Thoracic aorta (tissue), 2 donors: ENCODE data around the gene MGA. TPM values are rescaled to one million over a fixed set of nuclear protein-coding genes. Genes with fewer than 3 reads are reported as not detected.

Experiments
- ATAC-seq: fragments of 150-250 bp; one replicate; pipeline ENCODE4 v1.8.0; 2017; ENCODE audit warnings: low read depth; ENCODE audit not compliant: insufficient number of reproducible peaks, low FRiP score
- DNase-seq: peaks from one replicate; pipeline ENCODE4 v3.0.0-alpha.2; 2020; ENCODE audit warnings: low spot score
- H3K27ac ChIP-seq, 2 donors: fragments of 200-600 bp; sonication (generic); 1 replicate in 1 of 2; 2 replicates in 1 of 2; pipeline ENCODE4 v1.5.1; 2016; ENCODE audit warnings: mild to moderate bottlenecking in 2 of 2, moderate library complexity in 2 of 2
- H3K27me3 ChIP-seq: fragments of 200-600 bp; sonication (generic); replicated peaks from 2 replicates; pipeline ENCODE4 v1.6.0; 2016; ENCODE audit warnings: mild to moderate bottlenecking; ENCODE audit not compliant: insufficient read depth
- H3K36me3 ChIP-seq: fragments of 200-600 bp; sonication (generic); one replicate; pipeline ENCODE4 v1.5.1; 2016
- H3K4me1 ChIP-seq, 2 donors: fragments of 200-600 bp; sonication (generic); 1 replicate in 1 of 2; 2 replicates in 1 of 2; pipeline versions ENCODE4 v1.5.1 to v1.6.0; 2016; ENCODE audit warnings: low read depth in 2 of 2, mild to moderate bottlenecking in 1 of 2; ENCODE audit not compliant: control insufficient read depth in 1 of 2
- H3K4me3 ChIP-seq: fragments of 200-600 bp; sonication (generic); 2 replicates; pipeline ENCODE4 v1.5.1; 2016; ENCODE audit warnings: mild to moderate bottlenecking
- H3K9me3 ChIP-seq: fragments of 200-600 bp; sonication (generic); 2 replicates; pipeline ENCODE4 v1.5.1; 2016
- CTCF ChIP-seq: fragments of 200-600 bp; sonication (generic); IDR thresholded peaks from one replicate; pipeline ENCODE4 v1.5.1; 2019; ENCODE audit warnings: antibody characterized with exemption
- total RNA-seq, 2 donors: library from RNA; depleted of rRNA; stranded (reverse); fragments of >200 nt; gene quantifications; one replicate each; pipeline versions ENCODE4 v1.1.0 to v1.2.3, GENCODE V29; 2016

MGA gene
- total RNA-seq, 2 donors from 2014 or later: 32.5 to 57.2 TPM

- no peak for ATAC-seq
- no peaks in the 10 kb centered on the region for H3K36me3 ChIP-seq
- H3K4me1 ChIP-seq: peaks cover 33 to 67% of the 10 kb centered on the region in 2 donors
- no peak overlapping the region for H3K4me3 ChIP-seq
- no peaks in the 10 kb centered on the region for H3K27me3 ChIP-seq
- TF ChIP-seq CTCF: no peak
- no peak for DNase-seq
- no peak overlapping the region for H3K27ac ChIP-seq
- H3K9me3 ChIP-seq: no peaks in the 10 kb centered on the region
Observed at GRCh38 chr15:41777421-41777973, 117.3 kb downstream of the MGA start.

- Histone ChIP-seq H3K36me3 (no peaks in the 10 kb centered on the region), H3K27me3 (no peaks in the 10 kb centered on the region), H3K9me3 (no peaks in the 10 kb centered on the region), H3K27ac (no peak overlapping the region), H3K4me1 (peaks cover 28 to 59% of the 10 kb centered on the region in 2 donors), H3K4me3 (no peak overlapping the region)
- DNase-seq (no peak), ATAC-seq (no peak)
- TF ChIP-seq CTCF: no peak
Observed at GRCh38 chr15:41778521-41778920, 118.3 kb downstream of the MGA start.

- no peak for TF ChIP-seq CTCF
- Histone ChIP-seq H3K27ac (no peak overlapping the region), H3K4me1 (peaks cover 28 to 56% of the 10 kb centered on the region in 2 donors), H3K9me3 (no peaks in the 10 kb centered on the region), H3K36me3 (no peaks in the 10 kb centered on the region), H3K4me3 (no peak overlapping the region), H3K27me3 (no peaks in the 10 kb centered on the region)
- ATAC-seq (no peak), DNase-seq (no peak)
Observed at GRCh38 chr15:41779662-41780157, 119.5 kb downstream of the MGA start.

- Histone ChIP-seq H3K4me1 (peaks cover 27 to 52% of the 10 kb centered on the region in 2 donors), H3K27ac (no peak overlapping the region)
- no peak for DNase-seq
Observed at GRCh38 chr15:41780266-41780665, 120.1 kb downstream of the MGA start.

GRCh38 chr15:41780727-41781126 is 120.5 kb downstream of the MGA start:
- Histone ChIP-seq H3K36me3 (no peaks in the 10 kb centered on the region), H3K27me3 (no peaks in the 10 kb centered on the region), H3K4me1 (peaks cover 22 to 48% of the 10 kb centered on the region in 2 donors), H3K9me3 (no peaks in the 10 kb centered on the region), H3K27ac (no peak overlapping the region), H3K4me3 (no peak overlapping the region)
- no peak for TF ChIP-seq CTCF
- DNase-seq: no peak
- ATAC-seq: no peak

More at GRCh38 chr15:41780266-41780665, 120.1 kb downstream of the MGA start:
- Histone ChIP-seq H3K4me3 (no peak overlapping the region), H3K9me3 (no peaks in the 10 kb centered on the region), H3K36me3 (no peaks in the 10 kb centered on the region), H3K27me3 (no peaks in the 10 kb centered on the region)
- ATAC-seq: no peak
- TF ChIP-seq CTCF: no peak
